Esophagus squamous epithelium (tissue), 4 donors: ENCODE data around the gene ZNF319.

Source experiments
- CTCF ChIP-seq, 6 experiments: fragments of 450-650 bp in 4 of 6; fragments of 200-600 bp in 2 of 6; sonication (generic) in 2 of 6; IDR thresholded peaks; one replicate each; pipeline ENCODE4 v1.5.1; 2016 to 2019; ENCODE audit warnings: antibody characterized with exemption in 6 of 6, mild to moderate bottlenecking in 4 of 6, moderate library complexity in 4 of 6
- POLR2A ChIP-seq, 4 donors: fragments of 450-650 bp; IDR thresholded peaks; one replicate each; pipeline ENCODE4 v1.6.1; 2017; ENCODE audit warnings: antibody characterized with exemption in 4 of 4, mild to moderate bottlenecking in 4 of 4, moderate library complexity in 3 of 4

- TF ChIP-seq CTCF (IDR thresholded peaks at IDR 0.05) (no peak), POLR2A (IDR thresholded peaks at IDR 0.05) (no peak)
These were observed 22.3 kb upstream of the ZNF319 start for GRCh38 chr16:58022601-58023371.
